Tibial nerve (tissue), 4 donors: ENCODE results near the gene PTPRD. TPM values are rescaled to one million over a fixed set of nuclear protein-coding genes. Genes with fewer than 3 reads are reported as not detected.

ENCODE experiments used
- DNase-seq, 2 donors: peaks; one replicate each; pipeline ENCODE4 v3.0.0-alpha.2; 2019; ENCODE audit warnings: low spot score in 2 of 2
- H3K27ac ChIP-seq, 4 donors: fragments of 200-600 bp; sonication (generic) in 3 of 4; one replicate each; pipeline ENCODE4 v1.5.1; 2017 to 2019; ENCODE audit warnings: mild to moderate bottlenecking in 1 of 4
- H3K27me3 ChIP-seq, 2 donors: fragments of 200-600 bp; sonication (generic) in 1 of 2; one replicate each; pipeline versions ENCODE4 v1.5.1 to v1.6.0; 2017 to 2019
- H3K36me3 ChIP-seq, 3 donors: fragments of 200-600 bp; sonication (generic); one replicate each; pipeline ENCODE4 v1.5.1; 2018 to 2019
- H3K4me1 ChIP-seq, 4 donors: fragments of 200-600 bp; sonication (generic) in 3 of 4; one replicate each; pipeline ENCODE4 v1.5.1; 2017 to 2019
- H3K4me3 ChIP-seq, 4 donors: fragments of 200-600 bp; sonication (generic) in 3 of 4; one replicate each; pipeline ENCODE4 v1.5.1; 2017 to 2019; ENCODE audit warnings: mild to moderate bottlenecking in 1 of 4, moderate library complexity in 1 of 4
- H3K9me3 ChIP-seq, 4 donors: fragments of 200-600 bp; sonication (generic) in 3 of 4; one replicate each; pipeline ENCODE4 v1.5.1; 2017 to 2019
- CTCF ChIP-seq, 5 experiments: fragments of 200-600 bp in 3 of 5; fragments of 450-650 bp in 2 of 5; sonication (generic) in 3 of 5; IDR thresholded peaks; one replicate each; pipeline ENCODE4 v1.5.1; 2016 to 2019; ENCODE audit warnings: antibody characterized with exemption in 5 of 5, mild to moderate bottlenecking in 3 of 5, moderate library complexity in 2 of 5
- EP300 ChIP-seq, 2 donors: sonication (generic); formaldehyde crosslinking; IDR thresholded peaks; one replicate each; pipeline ENCODE4 v1.6.1; 2017; ENCODE audit warnings: antibody characterized with exemption in 2 of 2, mild to moderate bottlenecking in 1 of 2
- POLR2A ChIP-seq, 2 donors: fragments of 450-650 bp; IDR thresholded peaks; one replicate each; pipeline ENCODE4 v1.6.1; 2017; ENCODE audit warnings: antibody characterized with exemption in 2 of 2, mild to moderate bottlenecking in 2 of 2, moderate library complexity in 2 of 2
- WGBS, 2 donors: methylation state at CpG; one replicate each; pipeline ENCODE4 v1.1.5; 2018; 5-methylcytosine and 5-hydroxymethylcytosine counted together
- total RNA-seq, 4 donors: library from RNA; depleted of rRNA; stranded (reverse); fragments of >200 nt; gene quantifications; one replicate each; pipeline ENCODE4 v1.1.0, GENCODE V29; 2016

Gene PTPRD
- total RNA-seq, 4 donors from 2014 or later = 1.7 to 13.2 (median 5.1) TPM

GRCh38 chr9:9412241-9412640 is 1200.6 kb downstream of the PTPRD start:
- DNase-seq = no peak
- Histone ChIP-seq H3K36me3 (no peaks in the 10 kb centered on the region), H3K4me3 (no peak overlapping the region), H3K27me3 (no peaks in the 10 kb centered on the region), H3K27ac (no peak overlapping the region), H3K9me3 (no peaks in the 10 kb centered on the region), H3K4me1 (no peaks in the 10 kb centered on the region)
- WGBS, 2 donors = 92 to 97% methylated on average over 3 of the region's 3 CpGs
- no peak for TF ChIP-seq EP300 (IDR thresholded peaks at IDR 0.05)
- no peak for TF ChIP-seq CTCF (IDR thresholded peaks at IDR 0.05)
- TF ChIP-seq POLR2A (IDR thresholded peaks at IDR 0.05) = no peak

- WGBS, 2 donors = 42 to 54% methylated on average over 4 of the region's 4 CpGs
- no peak overlapping the region for H3K27ac ChIP-seq
- no peak for DNase-seq
- H3K27me3 ChIP-seq = no peaks in the 10 kb centered on the region
- no peaks in the 10 kb centered on the region for H3K9me3 ChIP-seq
- TF ChIP-seq EP300 (IDR thresholded peaks at IDR 0.05) (no peak), CTCF (IDR thresholded peaks at IDR 0.05) (no peak), POLR2A (IDR thresholded peaks at IDR 0.05) (no peak)
- H3K4me1 ChIP-seq = no peaks in the 10 kb centered on the region
- no peaks in the 10 kb centered on the region for H3K36me3 ChIP-seq
- H3K4me3 ChIP-seq = no peak overlapping the region
These were observed 1202.1 kb downstream of the PTPRD start for GRCh38 chr9:9410736-9411135.

- Histone ChIP-seq H3K4me1 (no peaks in the 10 kb centered on the region), H3K27ac (no peak overlapping the region), H3K9me3 (no peaks in the 10 kb centered on the region), H3K36me3 (no peaks in the 10 kb centered on the region), H3K4me3 (no peak overlapping the region), H3K27me3 (no peaks in the 10 kb centered on the region)
- no peak for DNase-seq
- TF ChIP-seq POLR2A (IDR thresholded peaks at IDR 0.05) (no peak), CTCF (IDR thresholded peaks at IDR 0.05) (no peak), EP300 (IDR thresholded peaks at IDR 0.05) (no peak)
- 81 to 84% methylated on average over 2 of the region's 2 CpGs for WGBS, 2 donors
These were observed 1212.8 kb downstream of the PTPRD start for GRCh38 chr9:9399982-9400381.

- DNase-seq = no peak
- H3K9me3 ChIP-seq = no peaks in the 10 kb centered on the region
- no peak overlapping the region for H3K4me3 ChIP-seq
- TF ChIP-seq CTCF (IDR thresholded peaks at IDR 0.05) = no peak
- no peak for TF ChIP-seq POLR2A (IDR thresholded peaks at IDR 0.05)
- TF ChIP-seq EP300 (IDR thresholded peaks at IDR 0.05) = no peak
- no peaks in the 10 kb centered on the region for H3K4me1 ChIP-seq
- 37 to 51% methylated on average over 2 of the region's 2 CpGs for WGBS, 2 donors
- H3K27me3 ChIP-seq = no peaks in the 10 kb centered on the region
- no peaks in the 10 kb centered on the region for H3K36me3 ChIP-seq
- no peak overlapping the region for H3K27ac ChIP-seq
These were observed 1216.3 kb downstream of the PTPRD start for GRCh38 chr9:9396518-9396917.

- no peak overlapping the region for H3K4me3 ChIP-seq
- no peak for DNase-seq
- H3K27me3 ChIP-seq = no peaks in the 10 kb centered on the region
- H3K9me3 ChIP-seq = no peaks in the 10 kb centered on the region
- H3K4me1 ChIP-seq = no peaks in the 10 kb centered on the region
- TF ChIP-seq POLR2A (IDR thresholded peaks at IDR 0.05) = no peak
- H3K27ac ChIP-seq = no peak overlapping the region
- no peaks in the 10 kb centered on the region for H3K36me3 ChIP-seq
- WGBS, 2 donors = 84 to 86% methylated on average over 5 of the region's 5 CpGs
These were observed 1217.3 kb downstream of the PTPRD start for GRCh38 chr9:9395539-9395938.

- no peak for TF ChIP-seq EP300 (IDR thresholded peaks at IDR 0.05)
- no peak for TF ChIP-seq POLR2A (IDR thresholded peaks at IDR 0.05)
- TF ChIP-seq CTCF (IDR thresholded peaks at IDR 0.05) = no peak
- H3K27ac ChIP-seq = no peak overlapping the region
- 87 to 90% methylated on average over 3 of the region's 3 CpGs for WGBS, 2 donors
- H3K27me3 ChIP-seq = no peaks in the 10 kb centered on the region
- no peaks in the 10 kb centered on the region for H3K9me3 ChIP-seq
- DNase-seq = no peak
- H3K36me3 ChIP-seq = no peaks in the 10 kb centered on the region
- no peaks in the 10 kb centered on the region for H3K4me1 ChIP-seq
- H3K4me3 ChIP-seq = no peak overlapping the region
These were observed 1220.0 kb downstream of the PTPRD start for GRCh38 chr9:9392755-9393154.
